SU-DHL-6 (cell line): ENCODE data around the gene CACNG1.

Source experiments
- EZH2phosphoT487 ChIP-seq: fragments of 200-600 bp; sonication (generic), shearing (Covaris generic); conservative IDR thresholded peaks from 2 replicates; pipeline ENCODE4 v1.6.1; 2018; ENCODE audit warnings: mild to moderate bottlenecking, antibody characterized with exemption, low read length, moderate library complexity, mixed read lengths
- TF ChIP-seq, protein P1 (sequence below): fragments of 200-600 bp; sonication (generic); IDR thresholded peaks from one replicate; pipeline ENCODE4 v1.5.1; 2017; ENCODE audit warnings: antibody characterized with exemption, mild to moderate bottlenecking, low read length, moderate library complexity; ENCODE audit not compliant: insufficient read depth, poor library complexity, severe bottlenecking

DNA sequence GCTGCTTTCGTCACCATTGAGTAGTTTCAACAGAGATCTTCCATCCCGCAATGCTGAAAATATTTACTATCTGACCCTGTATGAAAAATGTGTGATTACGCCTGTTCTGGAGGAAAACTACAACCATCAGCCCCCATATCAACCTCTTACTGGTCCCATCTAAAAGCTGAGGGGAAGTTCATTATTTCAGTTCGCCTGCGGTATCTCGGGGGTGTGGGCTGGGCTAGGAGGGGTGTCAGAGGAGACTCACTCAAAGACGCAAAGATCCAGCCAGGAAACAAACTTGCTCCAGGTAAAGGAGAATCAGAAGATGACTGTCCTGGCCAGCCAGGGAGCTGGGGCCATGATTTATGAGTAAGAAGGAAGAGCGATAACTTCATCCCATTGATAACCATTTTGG is 13.7 kb downstream of the CACNG1 start:
- TF ChIP-seq, protein P1, sequence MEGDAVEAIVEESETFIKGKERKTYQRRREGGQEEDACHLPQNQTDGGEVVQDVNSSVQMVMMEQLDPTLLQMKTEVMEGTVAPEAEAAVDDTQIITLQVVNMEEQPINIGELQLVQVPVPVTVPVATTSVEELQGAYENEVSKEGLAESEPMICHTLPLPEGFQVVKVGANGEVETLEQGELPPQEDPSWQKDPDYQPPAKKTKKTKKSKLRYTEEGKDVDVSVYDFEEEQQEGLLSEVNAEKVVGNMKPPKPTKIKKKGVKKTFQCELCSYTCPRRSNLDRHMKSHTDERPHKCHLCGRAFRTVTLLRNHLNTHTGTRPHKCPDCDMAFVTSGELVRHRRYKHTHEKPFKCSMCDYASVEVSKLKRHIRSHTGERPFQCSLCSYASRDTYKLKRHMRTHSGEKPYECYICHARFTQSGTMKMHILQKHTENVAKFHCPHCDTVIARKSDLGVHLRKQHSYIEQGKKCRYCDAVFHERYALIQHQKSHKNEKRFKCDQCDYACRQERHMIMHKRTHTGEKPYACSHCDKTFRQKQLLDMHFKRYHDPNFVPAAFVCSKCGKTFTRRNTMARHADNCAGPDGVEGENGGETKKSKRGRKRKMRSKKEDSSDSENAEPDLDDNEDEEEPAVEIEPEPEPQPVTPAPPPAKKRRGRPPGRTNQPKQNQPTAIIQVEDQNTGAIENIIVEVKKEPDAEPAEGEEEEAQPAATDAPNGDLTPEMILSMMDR = no peak
- TF ChIP-seq EZH2phosphoT487 = no peak
